IMR-90 (cell line): ENCODE results near the gene FRY. TPM values are rescaled to one million over a fixed set of nuclear protein-coding genes. Genes with fewer than 3 reads are reported as not detected.

Experiments used
- ATAC-seq: fragments of 200-7000 bp; cut with Tn5 transposase; 2 replicates; pipeline ENCODE4 v1.9.1; 2020; ENCODE audit warnings: low read depth, mild to moderate bottlenecking, moderate library complexity
- BruUV-seq: library from RNA; stranded (reverse); fragments of 400-500 nt; replicated peaks from 2 replicates; lab custom pipeline; 2021; lab: Mats Ljungman, UMichigan
- CTCF ChIA-PET: fragments of 300-600 bp; formaldehyde crosslinking; extraction: SDS; loops from one replicate; lab custom pipeline; 2021; ENCODE audit warnings: antibody characterized with exemption; lab: Yijun Ruan, JAX
- POLR2A ChIA-PET: fragments of 300-600 bp; sonication (Branson Sonifier 250); formaldehyde crosslinking; loops from one replicate; lab custom pipeline; 2022; ENCODE audit warnings: antibody characterized with exemption; ENCODE audit not compliant: unreplicated experiment; lab: Charles Lee
- DNase-seq: peaks from one replicate; pipeline ENCODE4 v3.0.0; 2013
- H2AFZ ChIP-seq: replicated peaks from 2 replicates; pipeline ENCODE3; 2013; ENCODE audit warnings: low read length, mild to moderate bottlenecking; ENCODE audit not compliant: poor library complexity
- H2AK5ac ChIP-seq: 2 replicates; pipeline ENCODE4 v1.6.1; 2013; ENCODE audit warnings: low read depth, low read length, inconsistent platforms
- H2AK9ac ChIP-seq: replicated peaks from 2 replicates; pipeline ENCODE3; 2013; ENCODE audit warnings: mild to moderate bottlenecking, low read depth, low read length, moderate library complexity; ENCODE audit not compliant: poor library complexity
- H2BK120ac ChIP-seq: 2 replicates; pipeline ENCODE4 v1.6.1; 2013; ENCODE audit warnings: low read depth, low read length, inconsistent platforms
- H2BK15ac ChIP-seq: 3 replicates; pipeline ENCODE4 v1.6.1; 2013; ENCODE audit warnings: low read depth, low read length, inconsistent platforms
- H2BK20ac ChIP-seq: 2 replicates; pipeline ENCODE4 v1.6.1; 2013; ENCODE audit warnings: low read depth, mild to moderate bottlenecking, inconsistent platforms, low read length, moderate library complexity
- H2BK5ac ChIP-seq: 2 replicates; pipeline ENCODE4 v1.6.1; 2013; ENCODE audit warnings: mild to moderate bottlenecking, low read depth, low read length, inconsistent platforms; ENCODE audit not compliant: poor library complexity, severe bottlenecking
- H3K14ac ChIP-seq: replicated peaks from 2 replicates; pipeline ENCODE4 v1.6.1; 2013; ENCODE audit warnings: low read depth, low read length, inconsistent platforms
- H3K18ac ChIP-seq: 2 replicates; pipeline ENCODE4 v1.6.1; 2013; ENCODE audit warnings: low read depth, low read length, control low read depth
- H3K23ac ChIP-seq: 2 replicates; pipeline ENCODE4 v1.6.1; 2013; ENCODE audit warnings: low read depth, low read length, inconsistent platforms
- H3K27ac ChIP-seq: 2 replicates; pipeline ENCODE4 v1.5.1; 2013; ENCODE audit warnings: mild to moderate bottlenecking, control low read depth, low read length; ENCODE audit not compliant: insufficient read depth
- H3K27me3 ChIP-seq: 2 replicates; pipeline ENCODE4 v1.6.1; 2013; ENCODE audit warnings: low read length; ENCODE audit not compliant: control insufficient read depth, insufficient read depth
- H3K36me3 ChIP-seq: 2 replicates; pipeline ENCODE4 v1.6.1; 2013; ENCODE audit warnings: low read length, mixed read lengths; ENCODE audit not compliant: control insufficient read depth, insufficient read depth
- H3K4ac ChIP-seq: 2 replicates; pipeline ENCODE4 v1.6.1; 2013; ENCODE audit warnings: low read depth, low read length, inconsistent platforms
- H3K4me1 ChIP-seq: 2 replicates; pipeline ENCODE4 v1.6.1; 2013; ENCODE audit warnings: low read length, mixed read lengths; ENCODE audit not compliant: control insufficient read depth, insufficient read depth
- H3K4me2 ChIP-seq: 2 replicates; pipeline ENCODE4 v1.6.1; 2013; ENCODE audit warnings: low read depth, mild to moderate bottlenecking, control low read depth, low read length, moderate library complexity
- H3K4me3 ChIP-seq: 2 replicates; pipeline ENCODE4 v1.5.1; 2013; ENCODE audit warnings: low read depth, mild to moderate bottlenecking, control low read depth, low read length, moderate library complexity; ENCODE audit not compliant: insufficient read depth
- H3K56ac ChIP-seq: 2 replicates; pipeline ENCODE4 v1.6.1; 2013; ENCODE audit warnings: low read length, inconsistent platforms; ENCODE audit not compliant: insufficient read depth; ENCODE audit errors: extremely low read depth
- H3K79me1 ChIP-seq, 2 experiments: 2 replicates each; pipeline ENCODE4 v1.6.1; 2013; ENCODE audit warnings: low read length in 2 of 2, inconsistent platforms in 1 of 2, low read depth in 1 of 2
- H3K9ac ChIP-seq: 2 replicates; pipeline ENCODE4 v1.6.1; 2013; ENCODE audit warnings: low read depth, low read length, control low read depth
- H3K9me1 ChIP-seq: 2 replicates; pipeline ENCODE4 v1.6.1; 2013; ENCODE audit warnings: low read length, inconsistent platforms; ENCODE audit not compliant: insufficient read depth
- H3K9me3 ChIP-seq: 2 replicates; pipeline ENCODE4 v1.6.1; 2013; ENCODE audit warnings: low read length; ENCODE audit not compliant: control insufficient read depth, insufficient read depth
- H4K20me1 ChIP-seq: 2 replicates; pipeline ENCODE4 v1.6.1; 2013; ENCODE audit warnings: low read length, inconsistent platforms; ENCODE audit not compliant: insufficient read depth
- H4K5ac ChIP-seq: 2 replicates; pipeline ENCODE4 v1.6.1; 2013; ENCODE audit warnings: mild to moderate bottlenecking, low read depth, low read length, control low read depth
- H4K8ac ChIP-seq, 2 experiments: 2 replicates each; pipeline ENCODE4 v1.6.1; 2013; ENCODE audit warnings: low read depth in 2 of 2, low read length in 2 of 2, control low read depth in 1 of 2, inconsistent platforms in 1 of 2
- H4K91ac ChIP-seq: 2 replicates; pipeline ENCODE4 v1.6.1; 2013; ENCODE audit warnings: low read depth, low read length, inconsistent platforms; ENCODE audit not compliant: insufficient read depth
- BHLHE40 ChIP-seq: fragments of 150-350 bp; IDR thresholded peaks from 2 replicates; pipeline ENCODE4 v1.6.1; 2016; ENCODE audit warnings: mild to moderate bottlenecking, low read depth, low read length
- CEBPB ChIP-seq: IDR thresholded peaks from 2 replicates; pipeline ENCODE4 v1.6.1; 2012; ENCODE audit warnings: low read depth, low read length, improper control_type of control experiment
- FOS ChIP-seq: fragments of 150-350 bp; IDR thresholded peaks from 2 replicates; pipeline ENCODE4 v1.6.1; 2016; ENCODE audit warnings: low read depth, low read length
- MXI1 ChIP-seq: IDR thresholded peaks from 2 replicates; pipeline ENCODE4 v1.6.1; 2012; ENCODE audit warnings: low read depth, mild to moderate bottlenecking, low read length, moderate library complexity, borderline replicate concordance
- RAD21 ChIP-seq: IDR thresholded peaks from 2 replicates; pipeline ENCODE4 v1.6.1; 2012; ENCODE audit warnings: low read length, improper control_type of control experiment
- RCOR1 ChIP-seq: IDR thresholded peaks from 2 replicates; pipeline ENCODE4 v1.6.1; 2012; ENCODE audit warnings: mild to moderate bottlenecking, low read length, improper control_type of control experiment; ENCODE audit not compliant: insufficient replicate concordance
- RFX5 ChIP-seq: IDR thresholded peaks from 2 replicates; pipeline ENCODE4 v1.8.0; 2012; ENCODE audit warnings: low read depth, mild to moderate bottlenecking, low read length, moderate library complexity
- SMC3 ChIP-seq: fragments of 150-350 bp; IDR thresholded peaks from 2 replicates; pipeline ENCODE4 v1.6.1; 2016; ENCODE audit warnings: low read depth, mild to moderate bottlenecking, antibody characterized with exemption, low read length, moderate library complexity
- USF2 ChIP-seq: fragments of 150-350 bp; IDR thresholded peaks from 2 replicates; pipeline ENCODE4 v1.6.1; 2017; ENCODE audit warnings: mild to moderate bottlenecking, antibody characterized with exemption, low read length, low read depth
- dilution Hi-C: fragments of 300-500 bp; cut with HindIII; formaldehyde crosslinking; loops from one replicate; pipeline ENCODE4 v1.14.3; 2018; ENCODE audit warnings: low sequenced_read_pairs; ENCODE audit not compliant: unreplicated experiment
- in situ Hi-C: fragments of 300-500 bp; cut with MboI; formaldehyde crosslinking; loops from 3 replicates; pipeline ENCODE4 v1.14.3; 2019; ENCODE audit warnings: low sequenced_read_pairs, inconsistent platforms, mixed read lengths
- intact Hi-C: fragments of 100-400 bp; cut with micrococcal nuclease; formaldehyde crosslinking; loops from 2 replicates; pipeline ENCODE4 v1.10.0; 2022
- polyA plus RNA-seq, 3 experiments: library from polyadenylated mRNA; depleted of rRNA; stranded (reverse); fragments of >200 nt; gene quantifications; 2 replicates each; pipeline ENCODE4 v1.2.3, GENCODE V29; 2012; ENCODE audit warnings: low replicate concordance in 1 of 3
- total RNA-seq: library from RNA; depleted of rRNA; stranded (reverse); fragments of >200 nt; gene quantifications from 2 replicates; pipeline ENCODE4 v1.2.3, GENCODE V29; 2012

The FRY gene
- total and polyA plus RNA-seq, 2 of the 4 experiments (the other 2 are of a cell fraction): 3.0 to 4.8 TPM

- H3K4me1 ChIP-seq: peaks cover 13% of the 10 kb centered on the region
- peaks cover 14% of the 10 kb centered on the region for H3K9me1 ChIP-seq
- H4K91ac ChIP-seq: no peak overlapping the region
- no peak overlapping the region for H3K23ac ChIP-seq
- H3K9me3 ChIP-seq: no peaks in the 10 kb centered on the region
- TF ChIP-seq RCOR1 (no peak), FOS (no peak), SMC3 (no peak), RAD21 (no peak), RFX5 (no peak), BHLHE40 (no peak), MXI1 (no peak), CEBPB (no peak), USF2 (no peak)
- ChIA-PET POLR2A (no interaction called here), CTCF (interaction anchor here (0.6 to 1.1 kb wide), 3 partner anchors 12 to 273 kb away, joined by 3 to 4 read pairs (median 3); no protein-coding TSS in a partner anchor)
- peak overlapping the region; percentile 17; the same call in 1 of the 2 replicates for H2BK20ac ChIP-seq
- ATAC-seq: peak; percentile 45; the same call in 1 of the 2 replicates
- no TSS peak for BruUV-seq
- no peak overlapping the region for H2AK9ac ChIP-seq
- no peaks in the 10 kb centered on the region for H4K20me1 ChIP-seq
- peak; percentile 55 for DNase-seq
- H2BK15ac ChIP-seq: 0 out of 3 replicates have a peak overlapping the region, but pooled peaks have one; percentile 43
- 0 out of 2 replicates have a peak overlapping the region, but pooled peaks have one; percentile 24 for H2BK120ac ChIP-seq
- no peak overlapping the region; the same call in 1 of the 2 replicates for H3K14ac ChIP-seq
- no peaks in the 10 kb centered on the region for H3K79me1 ChIP-seq
- H4K8ac ChIP-seq: peak overlapping the region in 1 of 2 experiments; percentile 39; a peak in 1 of 4 replicates
- H2BK5ac ChIP-seq: no peak overlapping the region
- in situ Hi-C loops: no loop called here
- peak overlapping the region; percentile 11; the same call in 1 of the 2 replicates for H3K4ac ChIP-seq
- no peak overlapping the region for H4K5ac ChIP-seq
- no peak overlapping the region for H3K9ac ChIP-seq
- dilution Hi-C loops: no loop called here
- H3K56ac ChIP-seq: no peak overlapping the region
- H2AFZ ChIP-seq: peak overlapping the region; percentile 39
- peaks cover 9% of the 10 kb centered on the region; the same call in 1 of the 2 replicates for H3K36me3 ChIP-seq
- H2AK5ac ChIP-seq: peak overlapping the region; percentile 28; the same call in 1 of the 2 replicates
- no peak overlapping the region for H3K4me3 ChIP-seq
- no peak overlapping the region for H3K18ac ChIP-seq
- H3K27ac ChIP-seq: no peak overlapping the region
- intact Hi-C loops: loop anchor here (5.0 kb wide), 1 partner anchor 48 kb away; no protein-coding TSS in a partner anchor
- no peaks in the 10 kb centered on the region for H3K27me3 ChIP-seq
- no peak overlapping the region for H3K4me2 ChIP-seq
Measured at GRCh38 chr13:32264407-32264806, 232.8 kb downstream of the FRY start.
